HG03108 (cell line): ENCODE results near the gene TSPAN32.

Source experiments
- ATAC-seq: cut with Tn5 transposase; IDR thresholded peaks from one replicate; pipeline ENCODE4 v1.9.1; 2021; ENCODE audit warnings: moderate library complexity; ENCODE audit not compliant: unreplicated experiment

Gene TSPAN32

DNA sequence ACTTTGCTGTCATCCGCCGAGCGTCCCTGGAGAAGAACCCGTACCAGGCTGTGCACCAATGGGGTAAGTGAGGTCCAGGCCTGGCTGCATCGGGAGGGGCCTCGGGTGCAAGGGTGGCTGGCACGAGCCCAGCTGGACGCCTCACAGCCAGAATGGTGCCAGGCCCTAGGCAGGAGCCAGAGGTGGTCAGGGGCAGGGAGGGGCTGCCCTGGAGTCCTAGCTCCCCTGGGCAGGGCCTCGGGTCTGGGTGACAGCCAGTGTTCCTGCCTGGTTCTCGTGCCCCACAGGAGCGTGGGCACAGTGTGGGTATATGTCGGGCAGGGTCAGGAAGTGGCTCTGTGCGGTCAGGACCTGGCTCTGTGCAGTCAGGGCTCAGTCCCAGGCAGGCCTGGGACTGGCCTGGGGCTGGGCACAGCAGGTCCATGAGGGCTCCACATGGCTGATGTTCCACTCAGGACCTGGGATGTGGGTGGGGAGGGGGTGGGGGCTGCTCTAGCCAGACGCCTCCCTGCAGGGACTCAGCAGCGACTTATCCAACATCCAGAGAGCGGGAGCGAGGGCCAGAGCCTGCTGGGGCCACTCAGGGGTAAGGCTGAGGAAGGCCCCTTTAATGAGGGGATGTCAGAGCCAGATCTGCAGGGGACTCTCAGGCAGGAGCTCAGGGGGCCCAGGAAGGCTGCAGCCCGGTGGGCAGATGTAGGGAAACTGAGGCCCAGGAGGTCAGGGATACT, 1.2 kb downstream of the TSPAN32 start:
- ATAC-seq, result no peak

GRCh38 chr11:2303627-2304505, 2.1 kb downstream of the TSPAN32 start:
- ATAC-seq, result no peak

- no peak for ATAC-seq
These were observed 2.8 kb downstream of the TSPAN32 start for GRCh38 chr11:2304506-2305139.

DNA sequence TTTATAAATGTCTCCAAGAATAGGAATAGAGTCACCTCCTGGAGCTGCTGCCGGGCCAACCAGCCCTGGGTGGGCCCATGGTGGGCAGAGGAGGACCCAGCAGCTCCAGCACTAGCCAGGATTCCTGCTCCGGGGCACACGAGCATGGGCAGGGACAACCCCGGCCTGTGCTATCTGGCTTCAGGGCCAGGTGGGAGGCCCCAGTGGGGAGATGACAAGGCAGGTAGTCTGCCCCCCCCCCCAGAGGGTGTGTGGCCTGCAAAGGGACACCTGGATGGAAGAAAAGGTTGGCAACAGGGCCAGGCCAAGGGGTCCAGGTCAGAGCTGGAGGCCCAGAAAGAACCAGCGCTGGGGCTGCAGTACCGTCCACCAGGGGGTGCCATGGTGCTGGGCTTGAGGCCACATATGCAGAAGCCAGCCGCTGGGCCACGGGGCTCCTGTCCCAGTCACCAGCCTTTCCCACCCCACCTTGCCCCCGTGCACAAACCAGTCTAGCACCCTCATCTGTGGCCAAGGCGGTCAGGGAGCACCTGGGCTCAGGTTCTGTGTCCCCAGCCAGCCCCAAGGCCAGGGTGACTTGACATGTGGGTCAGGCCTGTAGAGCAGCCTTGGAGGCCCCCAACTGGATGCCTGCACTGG, 3.4 kb downstream of the TSPAN32 start:
- no peak for ATAC-seq

- no peak for ATAC-seq
These were observed 4.1 kb downstream of the TSPAN32 start for GRCh38 chr11:2305788-2306451.

DNA sequence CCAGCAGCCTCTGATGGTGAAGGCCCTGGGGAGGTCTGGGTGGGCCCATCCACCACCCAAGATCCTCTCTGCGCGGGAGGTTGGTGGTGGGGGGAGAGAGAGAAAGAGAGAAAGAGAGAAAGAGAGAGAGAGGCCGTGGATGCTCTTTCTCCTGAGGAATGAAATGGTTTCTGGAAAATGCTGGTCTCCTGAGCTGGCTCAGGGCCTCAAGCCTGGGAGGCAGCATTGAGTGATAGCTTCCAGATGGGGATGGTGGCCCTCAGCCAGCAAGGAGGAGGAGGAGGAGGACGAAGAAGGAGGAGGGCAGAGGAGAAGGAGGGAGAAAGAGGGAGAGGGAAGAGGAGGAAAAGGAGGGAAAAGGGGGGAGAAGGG, 4.6 kb downstream of the TSPAN32 start:
- no peak for ATAC-seq

- no peak for ATAC-seq
These were observed 5.2 kb downstream of the TSPAN32 start for GRCh38 chr11:2306877-2307500.

- ATAC-seq, result no peak
These were observed 5.9 kb downstream of the TSPAN32 start for GRCh38 chr11:2307501-2308331.

DNA sequence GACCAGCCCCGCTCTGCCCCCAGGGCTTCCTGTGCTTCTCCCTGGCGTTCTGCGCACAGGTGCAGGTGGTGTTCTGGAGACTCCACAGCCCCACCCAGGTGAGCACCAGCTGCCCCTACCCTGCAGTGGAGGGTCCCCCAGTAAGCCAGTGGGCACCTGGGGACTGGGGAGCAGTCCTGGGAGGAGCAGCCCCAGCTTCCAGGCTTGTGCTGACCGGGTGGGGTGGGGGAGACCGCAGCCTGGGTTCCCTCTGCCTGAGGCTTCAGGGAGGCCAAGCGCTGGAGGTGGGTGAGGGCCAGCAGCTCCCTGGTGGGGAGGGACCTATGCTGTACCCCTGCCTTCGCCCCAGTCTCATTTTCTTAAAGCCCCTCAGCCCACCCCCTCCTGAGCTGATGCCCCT, 6.9 kb downstream of the TSPAN32 start:
- ATAC-seq, result no peak

DNA sequence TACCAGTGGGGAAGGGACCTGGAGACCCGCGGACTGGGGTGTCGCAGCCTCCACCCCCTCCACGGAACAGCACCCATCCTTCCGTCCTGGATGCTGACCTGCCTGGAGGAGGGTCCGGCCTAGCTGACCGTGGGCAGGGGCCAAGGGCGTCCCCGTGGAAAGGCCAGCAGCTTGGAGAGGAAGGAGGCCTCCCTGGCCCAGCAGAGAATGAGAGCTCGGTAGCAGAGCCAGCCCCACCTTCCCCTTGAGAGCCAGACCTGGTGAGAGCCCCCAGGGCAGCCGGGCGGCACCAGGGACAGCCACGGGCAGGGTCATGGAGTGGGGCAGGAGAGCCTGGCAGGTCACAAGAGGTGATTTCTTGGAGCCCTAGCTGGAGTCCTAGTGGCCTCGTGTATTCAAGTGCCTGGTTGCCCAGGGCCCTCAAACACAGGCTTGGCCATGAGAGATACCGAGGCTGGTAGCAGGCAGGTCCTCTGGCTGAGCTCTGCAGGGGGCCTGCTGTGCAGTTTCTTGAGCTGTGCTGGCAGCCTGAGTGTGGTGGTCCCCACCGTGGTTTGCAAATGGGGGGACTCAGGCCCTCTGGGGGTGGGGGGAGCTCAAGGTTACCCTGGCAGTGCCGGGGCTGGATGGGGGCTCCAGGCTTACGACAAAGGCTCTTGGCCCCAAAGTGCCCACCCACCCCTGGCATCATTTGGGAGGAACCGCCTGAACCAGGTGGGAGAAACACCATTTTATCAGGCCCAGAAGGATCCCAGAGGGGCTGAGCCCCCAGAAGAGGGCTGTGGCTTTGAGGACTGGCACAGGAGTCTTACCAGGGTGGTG, 7.6 kb downstream of the TSPAN32 start:
- no peak for ATAC-seq

- ATAC-seq, result no peak
These were observed 8.4 kb downstream of the TSPAN32 start for GRCh38 chr11:2310073-2310785.

- ATAC-seq, result no peak
These were observed 9.1 kb downstream of the TSPAN32 start for GRCh38 chr11:2310786-2311352.

- ATAC-seq, result no peak
These were observed 9.7 kb downstream of the TSPAN32 start for GRCh38 chr11:2311353-2312133.

- no peak for ATAC-seq
These were observed 10.6 kb downstream of the TSPAN32 start for GRCh38 chr11:2312232-2313042.

DNA sequence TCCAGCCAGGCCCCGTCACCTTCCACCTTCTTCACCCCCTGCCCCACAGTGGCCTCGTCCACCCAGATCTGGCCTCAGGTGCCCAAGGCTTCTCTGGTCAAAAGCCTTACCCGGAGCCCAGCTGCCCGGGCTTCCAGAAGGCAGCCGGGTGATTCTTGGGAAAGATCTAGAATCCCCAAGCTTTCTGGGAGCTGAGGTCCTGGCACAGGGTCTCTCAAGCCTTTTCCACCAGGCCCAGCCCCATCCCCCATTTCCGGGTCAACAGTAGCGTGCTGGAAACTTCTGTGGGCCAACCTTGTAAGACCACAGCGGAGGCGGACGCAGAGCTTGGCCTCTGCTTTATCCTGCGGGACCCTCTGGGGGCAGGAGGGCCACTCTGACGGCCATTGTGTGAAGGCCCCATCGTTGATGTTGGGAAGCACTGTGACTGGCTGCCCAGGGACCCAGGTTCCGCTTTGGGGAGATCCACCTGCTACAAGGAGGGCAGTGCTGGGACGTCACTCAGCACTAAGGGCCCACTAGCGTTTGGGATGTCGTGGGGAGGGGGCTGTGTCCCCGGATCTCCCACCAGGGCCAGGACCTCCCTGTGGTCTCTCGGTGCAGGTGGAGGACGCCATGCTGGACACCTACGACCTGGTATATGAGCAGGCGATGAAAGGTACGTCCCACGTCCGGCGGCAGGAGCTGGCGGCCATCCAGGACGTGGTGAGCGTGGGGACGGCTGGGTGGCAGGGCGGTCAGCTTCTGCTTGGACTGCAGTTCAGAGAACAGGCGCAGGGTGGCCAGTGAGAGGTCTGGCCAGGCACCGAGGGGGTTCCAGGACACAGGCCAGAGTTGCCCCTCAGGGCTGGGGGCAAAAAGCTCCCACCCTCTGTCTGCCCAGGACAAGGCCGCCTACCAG, 11.5 kb downstream of the TSPAN32 start:
- no peak for ATAC-seq
